K562 (cell line): ENCODE data around the gene C19orf85. TPM values are rescaled to one million over a fixed set of nuclear protein-coding genes. Genes with fewer than 3 reads are reported as not detected.

Source experiments
- CBFA2T3 ChIP-seq: fragments of 450-650 bp; IDR thresholded peaks from 2 replicates; pipeline ENCODE4 v1.6.1; 2017
- CBX1 ChIP-seq: sonication (generic); IDR thresholded peaks from 2 replicates; pipeline ENCODE4 v1.6.1; 2016; ENCODE audit warnings: antibody characterized with exemption, low read depth, mild to moderate bottlenecking
- CREB1 ChIP-seq, 2 experiments: sonication (generic) in 1 of 2; formaldehyde crosslinking in 1 of 2; IDR thresholded peaks; 2 replicates each; pipeline versions ENCODE4 v1.6.1 to v1.8.0; 2012 to 2022; ENCODE audit warnings: inconsistent platforms in 1 of 2, mild to moderate bottlenecking in 1 of 2, missing genetic modification reagents in 1 of 2, moderate library complexity in 1 of 2
- GABPB1 ChIP-seq: sonication (generic); formaldehyde crosslinking; IDR thresholded peaks from 2 replicates; pipeline ENCODE4 v1.8.0; 2022; ENCODE audit warnings: mild to moderate bottlenecking, missing genetic modification reagents
- PTBP1 ChIP-seq: fragments of 200-400 bp; formaldehyde crosslinking; IDR thresholded peaks from 2 replicates; pipeline ENCODE4 v1.6.1; 2017; ENCODE audit warnings: low read depth, low read length
- U2AF1 ChIP-seq: fragments of 200-400 bp; formaldehyde crosslinking; optimal IDR thresholded peaks from 2 replicates; pipeline ENCODE3; 2017; ENCODE audit warnings: mild to moderate bottlenecking, low read depth, low read length, moderate library complexity
- ZBTB33 ChIP-seq: sonication (generic); formaldehyde crosslinking; IDR thresholded peaks from 2 replicates; pipeline ENCODE4 v1.8.1; 2023; ENCODE audit warnings: mild to moderate bottlenecking, missing genetic modification reagents
- ZNF274 ChIP-seq: IDR thresholded peaks from 2 replicates; pipeline ENCODE4 v1.6.1; 2011; ENCODE audit warnings: low read depth, mild to moderate bottlenecking, low read length, moderate library complexity, borderline replicate concordance
- ZNF77 ChIP-seq: fragments of 250-450 bp; sonication (Bioruptor Pico); IDR thresholded peaks from 2 replicates; pipeline ENCODE4 v1.5.0; 2020
- polyA plus RNA-seq, 8 experiments: library from polyadenylated mRNA; depleted of rRNA in 4 of 8; stranded (reverse) in 5 of 8; unstranded in 3 of 8; fragments of >200 nt; fragmentation: Nextera tagmentation in 2 of 8; fragmentation: Illumina TruSeq in 1 of 8; extraction: Ambion mirVana in 2 of 8; extraction: Trizol in 1 of 8; gene quantifications; 2 replicates each; pipeline versions ENCODE4 v1.2.1 to v1.2.3, GENCODE V29; 2011 to 2014; ENCODE audit warnings: inconsistent platforms in 1 of 8, missing spikeins in 1 of 8
- total RNA-seq, 7 experiments: library from RNA; depleted of rRNA in 6 of 7; stranded (reverse); fragments of >200 nt in 6 of 7; fragmentation: Illumina TruSeq in 2 of 7; extraction: Trizol in 2 of 7; gene quantifications; 2 replicates each; pipeline versions ENCODE4 v1.2.1 to v1.2.3, GENCODE V29; 2011 to 2021; ENCODE audit warnings: low replicate concordance in 1 of 7
- TF ChIP-seq, protein P1 (sequence below), 2 experiments: fragments of 450-650 bp in 1 of 2; sonication (generic) in 1 of 2; formaldehyde crosslinking in 1 of 2; IDR thresholded peaks; 2 replicates each; pipeline versions ENCODE4 v1.7.1 to v1.9.0; 2016 to 2022; ENCODE audit warnings: inconsistent platforms in 1 of 2, mild to moderate bottlenecking in 1 of 2, missing genetic modification reagents in 1 of 2
- TF ChIP-seq, protein P2 (sequence below), 2 experiments: IDR thresholded peaks; 2 replicates each; pipeline ENCODE4 v1.6.1; 2011; ENCODE audit warnings: borderline replicate concordance in 1 of 2, control low read depth in 1 of 2, low read depth in 1 of 2, low read length in 1 of 2, mild to moderate bottlenecking in 1 of 2, mixed read lengths in 1 of 2, moderate library complexity in 1 of 2; ENCODE audit not compliant: insufficient read depth in 1 of 2, insufficient read length in 1 of 2, poor library complexity in 1 of 2, severe bottlenecking in 1 of 2; ENCODE audit errors: extremely low read depth in 1 of 2
- TF ChIP-seq, protein P3 (sequence below): sonication (generic); formaldehyde crosslinking; IDR thresholded peaks from 2 replicates; pipeline ENCODE4 v1.8.0; 2022; ENCODE audit warnings: mild to moderate bottlenecking, low read depth, missing genetic modification reagents

C19orf85 gene
- total and polyA plus RNA-seq, 9 of the 15 experiments (the other 6 are each of a cell fraction or from before 2014, with no cell fraction given): not detected

DNA sequence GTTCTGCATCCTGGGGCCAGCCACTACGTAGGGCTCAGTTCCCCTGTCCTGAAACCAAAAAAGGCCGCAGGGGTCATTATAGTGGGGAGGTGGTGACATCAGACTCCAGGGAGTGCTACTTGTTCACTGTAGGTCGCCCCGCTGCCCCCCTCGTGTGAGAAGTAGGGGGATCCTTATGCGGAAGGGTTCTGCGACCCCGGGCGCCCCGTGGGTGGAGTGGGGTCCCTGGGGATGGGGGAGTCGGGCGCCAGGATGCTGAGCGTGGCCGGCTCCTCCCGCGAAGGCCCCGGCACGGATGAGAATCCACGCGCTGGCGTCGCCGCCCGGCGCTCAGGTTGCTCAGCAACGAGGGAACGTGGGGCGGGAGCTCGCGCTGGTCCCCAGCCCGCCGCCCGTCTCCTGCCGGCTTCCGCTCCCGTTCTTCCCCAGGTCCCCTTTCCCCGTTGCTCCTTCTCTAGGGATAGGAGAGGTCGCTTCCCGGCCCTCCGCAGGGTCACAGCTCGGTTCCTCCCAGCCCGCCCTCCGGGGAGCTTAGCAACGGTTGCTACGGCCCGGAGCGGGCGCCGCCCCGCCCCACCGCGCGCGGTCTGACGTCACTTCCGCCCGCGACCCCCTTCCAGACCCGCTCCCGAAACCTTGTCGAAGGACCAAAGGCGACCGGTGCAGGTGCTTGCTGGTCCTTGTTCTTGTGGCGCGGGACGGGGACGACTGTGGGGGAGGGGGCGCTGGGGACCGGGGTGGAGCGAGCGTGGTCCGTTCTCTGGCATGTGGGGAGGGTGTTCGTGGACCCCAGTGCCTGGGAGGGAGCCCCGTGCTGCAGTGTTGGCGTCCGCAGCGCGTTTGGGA, 20.3 kb upstream of the C19orf85 start, which contains the start of gene NAT14 (continued):
- TF ChIP-seq, protein P1, sequence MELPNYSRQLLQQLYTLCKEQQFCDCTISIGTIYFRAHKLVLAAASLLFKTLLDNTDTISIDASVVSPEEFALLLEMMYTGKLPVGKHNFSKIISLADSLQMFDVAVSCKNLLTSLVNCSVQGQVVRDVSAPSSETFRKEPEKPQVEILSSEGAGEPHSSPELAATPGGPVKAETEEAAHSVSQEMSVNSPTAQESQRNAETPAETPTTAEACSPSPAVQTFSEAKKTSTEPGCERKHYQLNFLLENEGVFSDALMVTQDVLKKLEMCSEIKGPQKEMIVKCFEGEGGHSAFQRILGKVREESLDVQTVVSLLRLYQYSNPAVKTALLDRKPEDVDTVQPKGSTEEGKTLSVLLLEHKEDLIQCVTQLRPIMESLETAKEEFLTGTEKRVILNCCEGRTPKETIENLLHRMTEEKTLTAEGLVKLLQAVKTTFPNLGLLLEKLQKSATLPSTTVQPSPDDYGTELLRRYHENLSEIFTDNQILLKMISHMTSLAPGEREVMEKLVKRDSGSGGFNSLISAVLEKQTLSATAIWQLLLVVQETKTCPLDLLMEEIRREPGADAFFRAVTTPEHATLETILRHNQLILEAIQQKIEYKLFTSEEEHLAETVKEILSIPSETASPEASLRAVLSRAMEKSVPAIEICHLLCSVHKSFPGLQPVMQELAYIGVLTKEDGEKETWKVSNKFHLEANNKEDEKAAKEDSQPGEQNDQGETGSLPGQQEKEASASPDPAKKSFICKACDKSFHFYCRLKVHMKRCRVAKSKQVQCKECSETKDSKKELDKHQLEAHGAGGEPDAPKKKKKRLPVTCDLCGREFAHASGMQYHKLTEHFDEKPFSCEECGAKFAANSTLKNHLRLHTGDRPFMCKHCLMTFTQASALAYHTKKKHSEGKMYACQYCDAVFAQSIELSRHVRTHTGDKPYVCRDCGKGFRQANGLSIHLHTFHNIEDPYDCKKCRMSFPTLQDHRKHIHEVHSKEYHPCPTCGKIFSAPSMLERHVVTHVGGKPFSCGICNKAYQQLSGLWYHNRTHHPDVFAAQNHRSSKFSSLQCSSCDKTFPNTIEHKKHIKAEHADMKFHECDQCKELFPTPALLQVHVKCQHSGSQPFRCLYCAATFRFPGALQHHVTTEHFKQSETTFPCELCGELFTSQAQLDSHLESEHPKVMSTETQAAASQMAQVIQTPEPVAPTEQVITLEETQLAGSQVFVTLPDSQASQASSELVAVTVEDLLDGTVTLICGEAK (IDR thresholded peaks at IDR 0.05): peak; percentile 87
- TF ChIP-seq, protein P1 (CRISPR knock-in tag; IDR thresholded peaks at IDR 0.05): no peak
- TF ChIP-seq GABPB1 (CRISPR knock-in tag) (peak; percentile 98), ZNF274 (no peak), U2AF1 (no peak), CBX1 (no peak), CBFA2T3 (no peak), ZNF77 (CRISPR knock-in tag) (no peak), CREB1 (IDR thresholded peaks at IDR 0.05) (peak; percentile 83), CREB1 (CRISPR knock-in tag; IDR thresholded peaks at IDR 0.05) (peak; percentile 94), ZBTB33 (CRISPR knock-in tag) (no peak), PTBP1 (0 out of 2 replicates have a peak, but pooled peaks have one; percentile 20)
- TF ChIP-seq, protein P2, sequence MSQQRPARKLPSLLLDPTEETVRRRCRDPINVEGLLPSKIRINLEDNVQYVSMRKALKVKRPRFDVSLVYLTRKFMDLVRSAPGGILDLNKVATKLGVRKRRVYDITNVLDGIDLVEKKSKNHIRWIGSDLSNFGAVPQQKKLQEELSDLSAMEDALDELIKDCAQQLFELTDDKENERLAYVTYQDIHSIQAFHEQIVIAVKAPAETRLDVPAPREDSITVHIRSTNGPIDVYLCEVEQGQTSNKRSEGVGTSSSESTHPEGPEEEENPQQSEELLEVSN (IDR thresholded peaks at IDR 0.05; ENCODE audit: borderline replicate concordance in 1 of 2, extremely low read depth in 1 of 2, insufficient read depth in 1 of 2, insufficient read length in 1 of 2, low read depth in 1 of 2, low read length in 1 of 2, poor library complexity in 1 of 2, severe bottlenecking in 1 of 2): peak; percentile 10 to 27
- TF ChIP-seq, protein P3, sequence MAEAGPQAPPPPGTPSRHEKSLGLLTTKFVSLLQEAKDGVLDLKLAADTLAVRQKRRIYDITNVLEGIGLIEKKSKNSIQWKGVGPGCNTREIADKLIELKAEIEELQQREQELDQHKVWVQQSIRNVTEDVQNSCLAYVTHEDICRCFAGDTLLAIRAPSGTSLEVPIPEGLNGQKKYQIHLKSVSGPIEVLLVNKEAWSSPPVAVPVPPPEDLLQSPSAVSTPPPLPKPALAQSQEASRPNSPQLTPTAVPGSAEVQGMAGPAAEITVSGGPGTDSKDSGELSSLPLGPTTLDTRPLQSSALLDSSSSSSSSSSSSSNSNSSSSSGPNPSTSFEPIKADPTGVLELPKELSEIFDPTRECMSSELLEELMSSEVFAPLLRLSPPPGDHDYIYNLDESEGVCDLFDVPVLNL: peak; percentile 54; the same call in 1 of the 2 replicates
